Epithelial cell of esophagus (primary cell): ENCODE measurements around the gene SDHA.

ENCODE experiments used
- DNase-seq: peaks from one replicate; pipeline ENCODE4 v3.0.0; 2010; ENCODE audit warnings: low read depth
- H3K4me3 ChIP-seq: 2 replicates; pipeline ENCODE4 v1.5.1; 2011; ENCODE audit warnings: mild to moderate bottlenecking, low read length, control low read depth
- TF ChIP-seq, protein P1 (sequence below): IDR thresholded peaks from 2 replicates; pipeline ENCODE4 v1.5.1; 2011; ENCODE audit warnings: low read depth, mild to moderate bottlenecking, low read length, control low read depth, inconsistent platforms; ENCODE audit not compliant: insufficient read depth; ENCODE audit errors: missing control alignments

SDHA gene

DNA sequence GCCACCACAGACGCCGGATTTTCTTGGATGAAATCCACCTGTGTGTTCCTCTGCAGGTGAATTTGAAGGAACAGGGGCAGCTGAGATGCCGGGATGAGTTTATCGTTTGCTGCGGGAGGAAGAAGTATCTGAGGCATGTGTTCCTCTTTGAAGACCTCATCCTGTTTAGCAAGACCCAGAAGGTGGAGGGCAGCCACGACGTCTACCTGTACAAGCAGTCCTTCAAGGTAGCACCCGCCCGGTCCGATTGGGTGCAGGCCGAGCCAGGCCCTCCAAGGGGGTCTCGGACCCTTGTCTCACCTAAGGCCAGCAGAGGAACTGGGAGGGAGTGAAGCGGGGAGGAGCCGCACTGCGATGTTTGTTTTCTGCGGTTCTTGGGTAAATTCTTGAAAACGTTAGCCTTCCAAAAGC, 45.3 kb upstream of the SDHA start:
- TF ChIP-seq, protein P1, sequence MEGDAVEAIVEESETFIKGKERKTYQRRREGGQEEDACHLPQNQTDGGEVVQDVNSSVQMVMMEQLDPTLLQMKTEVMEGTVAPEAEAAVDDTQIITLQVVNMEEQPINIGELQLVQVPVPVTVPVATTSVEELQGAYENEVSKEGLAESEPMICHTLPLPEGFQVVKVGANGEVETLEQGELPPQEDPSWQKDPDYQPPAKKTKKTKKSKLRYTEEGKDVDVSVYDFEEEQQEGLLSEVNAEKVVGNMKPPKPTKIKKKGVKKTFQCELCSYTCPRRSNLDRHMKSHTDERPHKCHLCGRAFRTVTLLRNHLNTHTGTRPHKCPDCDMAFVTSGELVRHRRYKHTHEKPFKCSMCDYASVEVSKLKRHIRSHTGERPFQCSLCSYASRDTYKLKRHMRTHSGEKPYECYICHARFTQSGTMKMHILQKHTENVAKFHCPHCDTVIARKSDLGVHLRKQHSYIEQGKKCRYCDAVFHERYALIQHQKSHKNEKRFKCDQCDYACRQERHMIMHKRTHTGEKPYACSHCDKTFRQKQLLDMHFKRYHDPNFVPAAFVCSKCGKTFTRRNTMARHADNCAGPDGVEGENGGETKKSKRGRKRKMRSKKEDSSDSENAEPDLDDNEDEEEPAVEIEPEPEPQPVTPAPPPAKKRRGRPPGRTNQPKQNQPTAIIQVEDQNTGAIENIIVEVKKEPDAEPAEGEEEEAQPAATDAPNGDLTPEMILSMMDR: no peak
- H3K4me3 ChIP-seq: no peak overlapping the region
- no peak for DNase-seq

DNA sequence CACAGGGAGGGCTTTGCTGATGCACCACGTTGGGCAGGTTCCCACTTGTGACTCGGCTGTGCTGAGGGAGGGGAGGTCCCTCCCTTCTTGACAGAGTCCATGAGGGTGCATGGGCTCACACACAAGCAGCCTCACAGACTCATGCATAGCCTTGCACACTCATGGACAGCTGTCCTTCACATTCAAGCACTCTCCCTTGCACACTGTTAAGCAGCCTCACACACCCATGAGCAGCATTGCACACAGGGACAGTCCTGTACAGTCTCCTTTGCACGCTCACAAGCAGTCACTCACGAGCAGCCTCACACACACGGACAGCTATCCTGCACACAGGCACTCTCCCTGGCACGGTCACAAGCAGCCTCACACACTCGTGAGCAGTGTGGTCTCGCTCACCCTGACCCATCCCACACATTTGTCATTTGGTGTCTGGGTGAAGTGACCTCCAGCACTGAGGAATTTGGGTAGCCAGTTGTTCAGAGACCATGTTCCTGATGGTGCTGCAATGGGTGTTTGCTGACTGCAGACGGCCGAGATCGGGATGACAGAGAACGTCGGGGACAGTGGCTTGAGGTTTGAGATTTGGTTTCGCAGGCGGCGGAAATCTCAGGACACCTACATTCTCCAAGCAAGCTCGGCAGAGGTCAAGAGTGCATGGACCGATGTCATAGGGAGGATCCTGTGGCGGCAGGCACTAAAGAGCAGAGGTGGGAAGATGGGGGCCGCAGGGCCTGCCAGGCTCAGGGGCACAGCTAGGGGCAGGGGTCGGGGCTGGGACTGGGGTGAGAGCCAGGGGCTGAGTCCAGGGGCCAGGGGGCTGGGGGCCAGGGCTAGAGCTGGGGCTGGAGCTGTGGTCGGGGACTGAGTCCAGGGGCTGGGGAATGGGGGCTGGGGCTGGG, 44.5 kb upstream of the SDHA start:
- H3K4me3 ChIP-seq: no peak overlapping the region
- no peak for DNase-seq
- TF ChIP-seq, protein P1: no peak

DNA sequence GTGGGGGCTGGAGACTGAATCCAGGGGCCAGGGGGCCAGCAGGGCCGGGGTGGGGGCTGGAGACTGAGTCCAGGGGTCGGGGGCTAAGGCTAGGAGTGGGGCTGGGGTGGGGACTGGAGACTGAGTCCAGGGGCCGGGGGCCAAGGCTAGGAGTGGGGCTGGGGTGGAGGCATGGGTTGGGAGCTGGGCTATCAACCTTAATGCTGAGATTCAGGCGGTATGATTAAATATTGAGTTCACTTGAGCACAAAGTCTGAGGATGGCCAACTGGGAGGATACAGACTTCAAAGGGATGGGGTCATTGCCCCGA, 43.9 kb upstream of the SDHA start:
- DNase-seq: no peak
- no peak overlapping the region for H3K4me3 ChIP-seq
- TF ChIP-seq, protein P1: no peak

DNA sequence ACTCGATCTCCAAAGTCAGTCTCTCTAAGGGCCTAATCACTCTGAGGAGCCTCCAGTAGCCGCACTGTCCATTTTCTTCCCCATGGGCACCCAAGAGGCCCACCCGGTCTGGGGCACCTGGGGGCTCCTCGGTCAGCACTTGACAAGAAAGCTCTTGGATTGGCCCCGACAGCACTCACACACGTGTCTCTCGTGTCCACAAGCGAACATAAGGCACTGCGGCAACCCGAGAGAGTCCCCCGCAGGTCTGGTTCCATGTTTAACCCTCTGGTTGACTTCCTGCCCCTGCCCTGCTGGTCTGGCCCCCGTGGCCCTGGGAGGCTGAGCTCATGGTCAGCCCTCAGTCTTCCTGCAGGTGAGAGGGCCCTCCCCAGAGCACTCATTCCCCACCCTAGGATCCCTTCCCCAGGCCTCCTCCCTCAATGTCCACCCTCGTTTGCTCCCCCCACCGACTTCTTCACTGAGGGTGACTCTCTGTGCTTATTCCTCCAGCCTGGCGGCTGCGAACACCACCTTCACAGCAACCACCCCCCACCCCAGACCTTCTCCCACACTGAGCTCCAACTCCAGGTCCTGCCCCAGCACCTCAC, 43.1 kb upstream of the SDHA start:
- DNase-seq: no peak
- TF ChIP-seq, protein P1: no peak
- H3K4me3 ChIP-seq: no peak overlapping the region

DNA sequence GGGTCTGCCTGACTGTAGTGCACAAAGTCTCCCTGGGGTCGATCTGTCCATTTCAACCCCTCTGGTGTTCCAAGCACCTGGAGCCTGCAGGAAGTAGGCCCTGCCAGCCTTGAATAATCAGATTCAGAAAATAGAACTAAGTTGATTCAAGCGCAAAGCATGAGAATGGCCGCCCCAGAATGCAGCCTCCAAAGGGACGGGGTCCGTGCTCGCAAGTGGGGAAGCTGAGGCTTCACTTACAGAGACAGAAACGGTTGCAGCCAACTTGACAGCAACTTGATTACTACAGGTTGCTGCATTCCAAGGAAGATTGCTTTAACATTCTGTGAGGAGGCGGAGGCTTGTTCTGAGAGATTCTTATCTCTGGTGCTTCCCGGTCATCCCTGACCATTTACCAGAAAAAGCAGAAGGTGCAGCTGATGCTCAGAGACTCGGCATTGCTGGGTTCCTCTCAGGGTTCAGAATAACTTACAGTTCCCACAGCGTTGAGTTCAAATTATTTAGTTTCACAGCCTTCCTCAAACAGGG, 41.8 kb upstream of the SDHA start:
- no peak overlapping the region for H3K4me3 ChIP-seq
- TF ChIP-seq, protein P1: no peak
- no peak for DNase-seq

DNA sequence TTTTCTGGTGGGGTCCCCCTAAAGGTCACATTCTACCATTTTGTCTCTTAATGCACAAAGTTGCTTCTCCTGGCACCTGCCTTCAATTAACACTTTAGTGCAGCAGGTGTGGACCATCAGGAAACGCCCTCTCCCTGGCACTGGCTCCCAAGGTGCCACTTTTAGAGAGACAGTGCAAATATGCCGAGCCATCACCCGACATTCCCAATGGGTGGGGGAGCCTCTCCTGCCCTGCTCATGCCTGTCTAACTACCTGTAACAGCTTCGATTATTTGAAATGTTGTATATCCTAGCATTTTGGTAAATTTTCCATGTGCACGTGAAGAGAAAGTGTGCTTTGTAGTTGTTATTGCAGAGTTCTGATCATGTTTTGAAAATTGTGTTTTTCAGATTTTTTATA, 40.0 kb upstream of the SDHA start:
- no peak for DNase-seq
- TF ChIP-seq, protein P1: no peak
- H3K4me3 ChIP-seq: no peak overlapping the region
